BJ (cell line): ENCODE results near the gene YWHAQ. TPM values are rescaled to one million over a fixed set of nuclear protein-coding genes. Genes with fewer than 3 reads are reported as not detected.

Source experiments
- CTCF ChIA-PET: fragments of 350-600 bp; formaldehyde crosslinking; extraction: SDS; loops from one replicate; lab custom pipeline; 2021; ENCODE audit warnings: antibody characterized with exemption, inconsistent platforms; lab: Yijun Ruan, JAX
- POLR2A ChIA-PET: fragments of 300-600 bp; sonication (Branson Sonifier 250); formaldehyde crosslinking; extraction: SDS; loops from one replicate; lab custom pipeline; 2021; ENCODE audit warnings: antibody characterized with exemption; lab: Charles Lee
- DNase-seq: peaks from one replicate; pipeline ENCODE4 v3.0.0-alpha.2; 2011; ENCODE audit warnings: low read depth
- H3K27me3 ChIP-seq: 2 replicates; pipeline ENCODE4 v1.6.0; 2011; ENCODE audit warnings: low read length; ENCODE audit not compliant: control insufficient read depth, insufficient read depth
- H3K36me3 ChIP-seq: 2 replicates; pipeline ENCODE4 v1.5.1; 2011; ENCODE audit warnings: low read length; ENCODE audit not compliant: control insufficient read depth, insufficient read depth
- H3K4me3 ChIP-seq: 2 replicates; pipeline ENCODE4 v1.5.1; 2011; ENCODE audit warnings: low read depth, mild to moderate bottlenecking, control low read depth, low read length
- polyA plus RNA-seq: library from polyadenylated mRNA; depleted of rRNA; stranded (reverse); fragments of >200 nt; gene quantifications from 2 replicates; pipeline ENCODE4 v1.2.3, GENCODE V29; 2011; rRNA removed
- small RNA-seq: library from RNA; depleted of rRNA; stranded (forward); fragments of <200 nt; gene quantifications from one replicate; pipeline ENCODE3, GENCODE V24; 2012; ENCODE audit warnings: low replicate concordance, low read depth; ENCODE audit not compliant: insufficient read length
- TF ChIP-seq, protein P1 (sequence below): IDR thresholded peaks from 2 replicates; pipeline ENCODE4 v1.5.1; 2011; ENCODE audit warnings: low read depth, mild to moderate bottlenecking, control low read depth, inconsistent platforms, low read length, moderate library complexity; ENCODE audit not compliant: insufficient read depth

Gene YWHAQ
- polyA plus RNA-seq, 1 experiment = 235 TPM

DNA sequence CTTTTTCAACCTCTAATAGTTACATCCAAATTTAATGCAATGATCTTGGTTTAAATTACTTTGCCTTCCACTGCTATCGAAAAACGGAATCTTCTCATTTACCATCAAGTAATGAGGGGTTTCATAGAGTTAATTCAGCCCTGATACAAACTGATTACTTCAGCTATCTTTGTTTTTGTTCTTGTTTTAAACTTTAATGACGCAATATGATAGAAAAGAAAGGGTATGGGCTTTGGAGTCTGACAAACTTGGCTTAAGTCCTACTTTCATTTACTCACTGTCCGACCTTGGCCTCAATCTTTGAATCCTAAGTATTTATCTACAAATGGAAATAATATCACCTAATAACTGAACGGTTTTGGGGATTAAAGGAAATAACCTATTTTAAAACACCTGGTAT is 91.3 kb downstream of the YWHAQ start:
- Histone ChIP-seq H3K27me3 (no peaks in the 10 kb centered on the region), H3K4me3 (no peak overlapping the region), H3K36me3 (0 out of 2 replicates have a peak, but pooled peaks cover 1% of the 10 kb centered on the region)
- no peak for DNase-seq
- POLR2A ChIA-PET = no interaction called here
- CTCF ChIA-PET = interaction anchor here (0.6 to 1.8 kb wide), 2 partner anchors 16 to 535 kb away, joined by 4 read pairs; partner anchors contain the start of gene ADAM17
- TF ChIP-seq, protein P1, sequence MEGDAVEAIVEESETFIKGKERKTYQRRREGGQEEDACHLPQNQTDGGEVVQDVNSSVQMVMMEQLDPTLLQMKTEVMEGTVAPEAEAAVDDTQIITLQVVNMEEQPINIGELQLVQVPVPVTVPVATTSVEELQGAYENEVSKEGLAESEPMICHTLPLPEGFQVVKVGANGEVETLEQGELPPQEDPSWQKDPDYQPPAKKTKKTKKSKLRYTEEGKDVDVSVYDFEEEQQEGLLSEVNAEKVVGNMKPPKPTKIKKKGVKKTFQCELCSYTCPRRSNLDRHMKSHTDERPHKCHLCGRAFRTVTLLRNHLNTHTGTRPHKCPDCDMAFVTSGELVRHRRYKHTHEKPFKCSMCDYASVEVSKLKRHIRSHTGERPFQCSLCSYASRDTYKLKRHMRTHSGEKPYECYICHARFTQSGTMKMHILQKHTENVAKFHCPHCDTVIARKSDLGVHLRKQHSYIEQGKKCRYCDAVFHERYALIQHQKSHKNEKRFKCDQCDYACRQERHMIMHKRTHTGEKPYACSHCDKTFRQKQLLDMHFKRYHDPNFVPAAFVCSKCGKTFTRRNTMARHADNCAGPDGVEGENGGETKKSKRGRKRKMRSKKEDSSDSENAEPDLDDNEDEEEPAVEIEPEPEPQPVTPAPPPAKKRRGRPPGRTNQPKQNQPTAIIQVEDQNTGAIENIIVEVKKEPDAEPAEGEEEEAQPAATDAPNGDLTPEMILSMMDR = no peak

DNA sequence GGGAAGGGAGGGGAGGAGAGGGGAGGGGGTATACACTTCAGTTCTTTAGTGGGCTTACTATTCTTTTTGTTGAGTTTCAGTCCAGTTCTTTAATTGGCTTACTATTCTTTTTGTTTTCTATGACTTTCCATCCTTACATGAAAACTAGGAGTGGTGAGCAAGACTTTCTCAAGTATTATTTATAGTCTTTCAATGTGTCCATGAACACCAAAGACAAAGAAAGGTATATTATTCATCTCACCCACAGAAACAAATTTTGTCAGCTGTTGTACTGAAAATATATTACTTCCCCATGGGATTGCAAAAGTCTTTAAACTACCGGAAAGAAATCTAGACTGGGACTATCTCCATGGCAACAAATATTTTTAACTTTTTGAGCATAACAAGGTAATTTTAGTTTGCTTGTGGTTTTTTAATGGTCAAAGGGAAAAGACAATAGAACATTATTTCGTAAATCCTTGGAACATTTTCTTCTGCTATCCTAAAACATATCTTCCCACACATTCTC is 92.7 kb downstream of the YWHAQ start:
- 0 out of 2 replicates have a peak, but pooled peaks cover 1% of the 10 kb centered on the region for H3K36me3 ChIP-seq
- POLR2A ChIA-PET = no interaction called here
- H3K4me3 ChIP-seq = no peak overlapping the region
- no peaks in the 10 kb centered on the region for H3K27me3 ChIP-seq
- peak; percentile 88 for DNase-seq
- CTCF ChIA-PET = interaction anchor here (1.8 kb wide), 1 partner anchor 18 kb away, joined by 4 read pairs; the partner anchor contains the start of gene ADAM17
- TF ChIP-seq, protein P1 = no peak

DNA sequence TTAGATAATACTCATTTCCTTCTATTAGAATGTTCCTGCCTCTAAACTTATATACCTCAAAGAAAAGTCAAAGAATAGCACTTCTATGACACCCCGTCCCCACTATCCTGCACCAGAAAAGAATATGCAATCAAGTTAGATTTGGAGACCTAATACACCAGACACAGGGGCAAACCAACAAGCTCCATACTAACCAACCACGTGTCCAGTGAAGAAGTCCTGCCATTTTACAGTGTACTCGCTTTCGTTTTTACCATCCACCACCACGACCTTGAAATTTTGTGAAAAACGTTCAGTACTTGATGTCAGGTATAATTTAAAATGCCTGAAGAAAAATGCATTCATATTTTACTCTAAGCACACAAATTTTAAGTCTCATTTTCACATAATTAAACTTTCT is 94.3 kb downstream of the YWHAQ start:
- ChIA-PET POLR2A (no interaction called here), CTCF (interaction anchor here (0.6 to 1.3 kb wide), 3 partner anchors 19 to 232 kb away, joined by 3 to 6 read pairs (median 4); partner anchors contain the start of gene ADAM17)
- no peak for DNase-seq
- Histone ChIP-seq H3K36me3 (no peaks in the 10 kb centered on the region), H3K4me3 (no peak overlapping the region), H3K27me3 (no peaks in the 10 kb centered on the region)
- TF ChIP-seq, protein P1 = no peak

DNA sequence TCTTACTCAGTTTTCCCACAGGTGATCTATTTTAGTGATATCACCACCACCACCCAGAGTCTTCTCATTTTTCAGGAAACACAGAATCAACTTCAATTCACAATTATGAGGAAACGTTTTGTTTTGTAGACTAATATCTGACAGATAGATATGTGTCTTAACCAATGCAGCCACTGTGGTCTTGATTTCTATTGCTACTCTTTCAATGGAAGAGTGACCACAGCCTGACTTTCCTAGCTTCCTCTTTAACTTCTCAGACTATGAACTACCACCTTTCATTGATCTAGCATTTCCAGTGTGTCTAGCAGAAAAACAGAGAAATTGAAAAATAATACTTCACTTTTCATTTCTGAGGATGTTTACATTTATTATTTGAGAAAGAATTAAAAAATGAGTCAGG is 95.6 kb downstream of the YWHAQ start:
- Histone ChIP-seq H3K4me3 (no peak overlapping the region), H3K36me3 (no peaks in the 10 kb centered on the region), H3K27me3 (no peaks in the 10 kb centered on the region)
- ChIA-PET POLR2A (no interaction called here), CTCF (interaction anchor here (0.7 to 0.9 kb wide), 2 partner anchors 8 to 104 kb away, joined by 3 read pairs; no protein-coding TSS in a partner anchor)
- no peak for DNase-seq
- TF ChIP-seq, protein P1 = no peak

Small RNAs within 50 kb of the gene (small RNA-seq; reads per million reads assigned to genes)
- gene RF00019 = not detected

Other genes starting within 250 kb of the YWHAQ start
- gene ITGB1BP1, start 207.5 kb downstream of the YWHAQ start, polyA plus RNA-seq = 50.7 and 88.9 TPM in 2 replicates
- gene CPSF3, start 207.3 kb downstream of the YWHAQ start, polyA plus RNA-seq = 12.5 and 31.5 TPM in 2 replicates
- 92.2 and 120 TPM in 2 replicates for gene IAH1, start 156.4 kb downstream of the YWHAQ start, polyA plus RNA-seq
- gene ADAM17, start 75.2 kb downstream of the YWHAQ start, polyA plus RNA-seq = 8.7 and 11.1 TPM in 2 replicates
- gene TAF1B, start 212.5 kb upstream of the YWHAQ start, polyA plus RNA-seq = 7.6 and 16.8 TPM in 2 replicates